ENCODE data around the gene NPHS1.
"Not testable (repeated sequence)": the region's sequence is repeated elsewhere in the genome, so short reads cannot be mapped to it uniquely, and the experiment has no call there.

The NPHS1 gene

GRCh38 chr19:35845215-35846037, 6.9 kb downstream of the NPHS1 start:
- ATAC-seq = peak; percentile 25
- no peaks in the 10 kb centered on the region for H3K36me3 Mint-ChIP-seq
- H3K9me3 Mint-ChIP-seq = peaks cover 11% of the 10 kb centered on the region
- H3K27me3 Mint-ChIP-seq = peaks cover 84% of the 10 kb centered on the region
- peaks cover 22% of the 10 kb centered on the region for H3K4me1 Mint-ChIP-seq
- no peak overlapping the region for H3K27ac Mint-ChIP-seq
- peak overlapping the region; percentile 52 for H3K4me3 Mint-ChIP-seq

DNA sequence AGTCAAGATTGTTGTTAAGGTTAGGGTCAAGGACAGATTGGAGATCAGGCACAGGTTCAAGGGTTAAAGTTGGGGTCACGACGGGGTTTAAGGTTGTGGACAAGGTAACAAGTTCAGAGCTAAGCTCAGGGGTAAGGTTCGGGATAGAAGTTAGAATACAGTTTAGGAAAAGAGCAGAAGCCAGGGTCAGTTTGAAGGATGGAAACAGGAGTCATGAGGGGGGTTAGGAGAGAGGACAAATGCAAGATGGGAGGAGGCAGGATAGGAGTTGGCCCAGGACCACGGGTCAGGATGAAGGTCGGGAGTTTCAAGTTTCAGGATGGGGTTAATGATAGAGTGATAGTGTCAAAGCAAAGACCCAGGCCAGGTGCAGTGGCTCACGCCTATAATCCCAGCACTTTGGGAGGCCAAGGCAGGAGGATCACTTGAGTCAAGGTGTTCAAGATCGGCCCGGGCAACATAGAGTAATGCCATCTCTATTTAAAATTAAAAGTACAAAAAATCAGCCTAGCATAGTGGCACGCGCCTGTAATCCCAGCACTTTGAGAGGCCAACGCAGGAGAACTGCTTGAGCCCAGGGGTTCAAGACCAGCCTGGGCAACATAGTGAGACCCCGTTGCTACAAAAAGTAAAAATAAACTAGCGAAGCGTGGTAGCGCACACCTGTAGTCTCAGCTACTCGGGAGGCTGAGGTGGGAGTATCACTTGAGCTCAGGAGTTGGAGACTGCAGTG, 7.7 kb downstream of the NPHS1 start:
- Mint-ChIP-seq H3K27ac (no peak overlapping the region), H3K27me3 (peaks cover 79% of the 10 kb centered on the region), H3K36me3 (no peaks in the 10 kb centered on the region), H3K4me1 (peaks cover 22% of the 10 kb centered on the region), H3K4me3 (peak overlapping the region; percentile 52), H3K9me3 (peaks cover 11% of the 10 kb centered on the region)
- no peak for ATAC-seq

DNA sequence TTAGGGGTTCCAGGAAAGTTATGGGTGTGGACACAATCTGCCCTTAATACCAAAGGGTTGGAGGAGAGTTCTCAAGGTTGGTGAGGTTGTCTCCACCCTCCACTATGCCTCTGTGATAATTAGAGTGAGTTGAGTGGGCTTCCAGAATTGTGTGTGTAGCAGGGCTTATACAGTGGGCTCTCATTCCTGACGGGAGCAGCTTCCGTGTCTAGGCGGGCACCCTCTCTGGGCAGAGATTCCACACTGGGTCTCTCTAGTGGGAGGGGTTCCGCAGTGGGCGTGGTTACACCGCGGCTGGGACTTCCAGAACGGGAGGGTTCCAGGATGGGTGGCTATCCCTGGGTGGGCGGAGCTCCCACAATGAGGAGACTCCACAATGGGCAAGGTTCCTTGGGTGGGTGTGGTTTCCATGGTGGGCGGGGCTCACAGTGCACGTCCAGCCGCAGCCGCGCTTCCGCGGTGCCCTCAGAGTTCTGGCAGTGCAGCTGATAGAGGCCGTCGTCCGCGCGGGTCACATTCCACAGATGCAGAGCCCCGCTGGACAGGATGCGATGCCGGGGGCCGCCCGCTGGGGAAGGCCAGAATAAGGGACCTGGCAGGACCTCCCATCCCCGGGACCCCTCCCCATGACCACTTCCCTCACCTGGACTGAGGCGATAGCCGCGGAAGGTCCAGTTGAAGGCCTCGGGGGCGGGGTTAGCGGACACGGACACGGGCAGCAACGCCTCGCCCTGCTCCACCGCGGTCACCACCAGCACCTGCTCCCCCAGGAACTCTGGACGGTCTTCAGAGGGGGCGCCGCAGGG, 8.4 kb downstream of the NPHS1 start:
- Mint-ChIP-seq H3K4me1 (peaks cover 22% of the 10 kb centered on the region), H3K27me3 (peaks cover 71% of the 10 kb centered on the region), H3K9me3 (peaks cover 11% of the 10 kb centered on the region), H3K27ac (no peak overlapping the region), H3K36me3 (no peaks in the 10 kb centered on the region), H3K4me3 (no peak overlapping the region)
- no peak for ATAC-seq

GRCh38 chr19:35842666-35843272, 9.5 kb downstream of the NPHS1 start:
- Mint-ChIP-seq H3K4me3 (no peak overlapping the region), H3K4me1 (peaks cover 22% of the 10 kb centered on the region), H3K36me3 (no peaks in the 10 kb centered on the region), H3K27me3 (peaks cover 61% of the 10 kb centered on the region), H3K27ac (no peak overlapping the region), H3K9me3 (peaks cover 11% of the 10 kb centered on the region)
- no peak for ATAC-seq

DNA sequence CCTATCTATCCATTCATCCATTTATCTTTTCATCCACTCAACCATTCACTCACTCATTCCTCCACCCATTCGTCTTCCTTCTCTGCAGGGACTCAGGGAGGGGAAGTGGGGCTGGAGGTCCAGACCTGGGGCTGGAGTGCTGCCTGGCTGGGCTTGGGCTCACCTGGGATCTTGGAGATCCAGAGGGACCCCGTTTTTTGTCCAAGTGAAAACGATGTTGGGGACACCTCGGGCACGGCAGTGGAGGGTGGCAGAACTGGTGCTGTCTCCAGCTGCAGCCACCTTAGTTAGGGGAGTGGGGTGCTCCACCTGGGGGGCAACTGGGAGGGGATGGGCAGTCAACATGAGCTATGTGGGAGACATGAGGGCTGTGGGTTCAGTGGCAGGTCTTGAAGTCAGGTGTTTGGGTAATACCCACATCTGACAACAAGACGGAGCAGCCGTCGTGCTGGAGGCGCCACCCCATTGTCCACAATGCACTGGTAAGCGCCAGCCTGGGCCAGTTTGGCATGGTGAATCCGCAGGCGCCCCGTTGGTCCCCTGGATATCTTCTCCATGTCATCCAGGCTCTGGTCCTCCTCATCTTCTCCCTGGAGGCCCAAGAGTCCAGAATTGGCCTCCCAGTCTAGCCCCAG, 10.2 kb downstream of the NPHS1 start:
- Mint-ChIP-seq H3K36me3 (no peaks in the 10 kb centered on the region), H3K9me3 (peaks cover 11% of the 10 kb centered on the region), H3K4me3 (no peak overlapping the region), H3K4me1 (peaks cover 22% of the 10 kb centered on the region), H3K27ac (no peak overlapping the region), H3K27me3 (peaks cover 61% of the 10 kb centered on the region)
- ATAC-seq = no peak

DNA sequence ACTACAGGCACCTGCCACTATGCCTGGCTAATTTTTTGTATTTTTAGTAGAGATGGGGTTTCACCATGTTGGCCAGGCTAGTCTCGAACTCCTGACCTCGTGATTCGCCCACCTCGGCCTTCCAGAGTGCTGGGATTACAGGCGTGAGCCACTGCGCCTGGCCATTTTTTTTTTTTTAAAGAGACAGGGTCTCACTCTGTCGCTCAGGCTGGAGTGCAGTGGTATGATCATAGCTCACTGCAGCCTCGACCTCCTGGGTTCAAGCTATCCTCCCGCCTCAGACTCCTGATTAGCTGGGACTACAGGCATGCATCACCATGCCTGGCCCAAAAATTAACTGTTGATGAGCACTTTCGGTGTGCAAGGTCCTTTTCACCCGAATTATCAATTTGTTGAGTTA, 16.2 kb downstream of the NPHS1 start:
- H3K4me3 Mint-ChIP-seq, H3K27ac Mint-ChIP-seq, H3K4me1 Mint-ChIP-seq, ATAC-seq, H3K36me3 Mint-ChIP-seq, H3K9me3 Mint-ChIP-seq: not testable (repeated sequence)
- H3K27me3 Mint-ChIP-seq = peaks cover 48% of the 10 kb centered on the region

DNA sequence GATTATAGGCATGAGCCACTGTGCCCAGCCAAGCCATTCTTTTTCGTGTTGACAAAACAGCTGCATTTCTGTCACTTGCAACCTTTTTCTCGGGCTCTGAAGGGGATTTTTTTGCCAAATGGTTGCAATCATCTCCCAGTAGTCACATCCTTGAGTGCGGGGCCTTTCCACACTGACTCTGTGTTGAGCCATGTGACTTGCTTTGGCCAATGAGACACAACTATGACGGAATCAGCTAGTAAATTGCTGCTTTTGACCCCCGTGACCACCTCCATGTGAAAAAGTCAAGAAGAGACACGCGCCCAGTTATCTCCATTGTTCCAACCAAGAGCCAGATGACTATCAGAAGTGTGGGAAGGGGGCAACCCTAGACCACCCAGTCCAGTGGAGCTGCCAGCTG, 18.3 kb downstream of the NPHS1 start:
- no peak overlapping the region for H3K4me3 Mint-ChIP-seq
- H3K27me3 Mint-ChIP-seq = peaks cover 64% of the 10 kb centered on the region
- H3K4me1 Mint-ChIP-seq = no peaks in the 10 kb centered on the region
- no peaks in the 10 kb centered on the region for H3K36me3 Mint-ChIP-seq
- no peak overlapping the region for H3K27ac Mint-ChIP-seq
- no peak for ATAC-seq
- H3K9me3 Mint-ChIP-seq = no peaks in the 10 kb centered on the region

DNA sequence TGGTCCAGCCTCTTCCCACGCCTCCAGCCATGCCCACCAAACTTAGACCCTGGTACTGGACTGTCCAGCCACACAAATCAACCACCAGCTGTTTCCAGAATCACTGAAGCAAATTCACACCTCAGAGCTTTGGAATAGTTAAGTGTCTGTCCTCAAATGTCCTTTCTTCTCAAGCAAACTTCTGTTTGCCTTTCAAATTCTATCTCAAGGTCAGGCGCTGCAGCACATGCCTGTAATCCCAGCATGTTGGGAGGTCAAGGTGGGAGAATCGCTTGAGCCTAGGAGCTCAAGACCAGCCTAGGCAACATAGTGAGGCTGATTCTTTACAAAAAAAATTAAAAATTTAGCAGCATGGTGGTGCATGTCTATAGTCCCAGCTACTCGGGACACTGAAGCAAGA, 20.2 kb downstream of the NPHS1 start:
- Mint-ChIP-seq H3K4me1 (no peaks in the 10 kb centered on the region), H3K27ac (no peak overlapping the region), H3K36me3 (no peaks in the 10 kb centered on the region), H3K4me3 (no peak overlapping the region), H3K9me3 (no peaks in the 10 kb centered on the region), H3K27me3 (peaks cover 74% of the 10 kb centered on the region)
- ATAC-seq = no peak

- Mint-ChIP-seq H3K27ac (no peak overlapping the region), H3K36me3 (no peaks in the 10 kb centered on the region), H3K4me3 (no peak overlapping the region), H3K27me3 (peaks cover 63% of the 10 kb centered on the region), H3K4me1 (no peaks in the 10 kb centered on the region), H3K9me3 (no peaks in the 10 kb centered on the region)
- no peak for ATAC-seq
Measured at GRCh38 chr19:35830986-35831385, 21.3 kb downstream of the NPHS1 start.

GRCh38 chr19:35828692-35829301, 23.5 kb downstream of the NPHS1 start:
- H3K27me3 Mint-ChIP-seq = peaks cover 69% of the 10 kb centered on the region

GRCh38 chr19:35824150-35824549, 28.2 kb downstream of the NPHS1 start:
- Mint-ChIP-seq H3K4me3 (no peak overlapping the region), H3K27me3 (peaks cover 36% of the 10 kb centered on the region), H3K4me1 (no peaks in the 10 kb centered on the region), H3K27ac (no peak overlapping the region), H3K36me3 (no peaks in the 10 kb centered on the region), H3K9me3 (no peaks in the 10 kb centered on the region)
- ATAC-seq = no peak

More at GRCh38 chr19:35828692-35829301, 23.5 kb downstream of the NPHS1 start:
- ATAC-seq = no peak
- Mint-ChIP-seq H3K4me3 (no peak overlapping the region), H3K36me3 (no peaks in the 10 kb centered on the region), H3K4me1 (no peaks in the 10 kb centered on the region), H3K9me3 (no peaks in the 10 kb centered on the region), H3K27ac (no peak overlapping the region)

DNA sequence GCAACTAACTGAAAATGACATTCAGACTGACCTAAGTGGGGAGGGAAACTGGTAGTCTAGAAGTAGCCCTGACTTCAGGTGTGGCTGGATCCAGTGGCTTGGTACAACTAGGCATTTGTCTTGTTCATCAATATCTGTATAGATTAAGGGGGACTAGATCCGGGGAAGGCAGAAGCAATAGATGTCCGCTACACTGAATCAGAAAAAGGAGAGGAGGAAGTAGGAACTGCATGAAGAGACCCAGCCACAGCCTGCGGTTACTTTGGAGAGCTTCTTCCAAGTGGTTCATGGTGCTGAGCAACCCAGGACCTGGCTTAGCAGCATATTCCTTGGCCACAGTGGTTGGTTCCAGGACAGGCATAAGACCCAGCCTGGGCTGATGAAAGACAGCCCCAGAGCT, 29.7 kb downstream of the NPHS1 start:
- Mint-ChIP-seq H3K27ac (no peak overlapping the region), H3K27me3 (peaks cover 36% of the 10 kb centered on the region), H3K4me3 (no peak overlapping the region), H3K9me3 (no peaks in the 10 kb centered on the region), H3K36me3 (no peaks in the 10 kb centered on the region), H3K4me1 (no peaks in the 10 kb centered on the region)
- ATAC-seq = no peak

GRCh38 chr19:35818445-35818844, 33.9 kb downstream of the NPHS1 start:
- H3K27me3 Mint-ChIP-seq = peaks cover 39% of the 10 kb centered on the region
- ATAC-seq = no peak
- no peak overlapping the region for H3K27ac Mint-ChIP-seq
- no peaks in the 10 kb centered on the region for H3K9me3 Mint-ChIP-seq
- no peaks in the 10 kb centered on the region for H3K4me1 Mint-ChIP-seq
- no peaks in the 10 kb centered on the region for H3K36me3 Mint-ChIP-seq
- no peak overlapping the region for H3K4me3 Mint-ChIP-seq

- no peaks in the 10 kb centered on the region for H3K9me3 Mint-ChIP-seq
- no peak overlapping the region for H3K27ac Mint-ChIP-seq
- no peak for ATAC-seq
- H3K4me3 Mint-ChIP-seq = no peak overlapping the region
- no peaks in the 10 kb centered on the region for H3K36me3 Mint-ChIP-seq
- no peaks in the 10 kb centered on the region for H3K4me1 Mint-ChIP-seq
- H3K27me3 Mint-ChIP-seq = peaks cover 48% of the 10 kb centered on the region
Measured at GRCh38 chr19:35816846-35817245, 35.5 kb downstream of the NPHS1 start.

Measured in stimulated activated memory B cell treated with anti-CD40 and anti-IgM and Interleukin-4, amounts not matched to agents 10 μg/mL and 1 μg/mL and 100 μg/mL, for 72 hours (primary cell).